TTC549 (cell line): Measurements from ENCODE around the gene C17orf67.
A peak's percentile ranks its signal among the peaks of the same experiment; 100 is the strongest.

Experiments
- FAIRE-seq: peaks from 2 replicates; lab custom pipeline; 2012; peaks lifted over from hg19 to GRCh38; lab: Jason Lieb, UNC

Gene C17orf67

DNA sequence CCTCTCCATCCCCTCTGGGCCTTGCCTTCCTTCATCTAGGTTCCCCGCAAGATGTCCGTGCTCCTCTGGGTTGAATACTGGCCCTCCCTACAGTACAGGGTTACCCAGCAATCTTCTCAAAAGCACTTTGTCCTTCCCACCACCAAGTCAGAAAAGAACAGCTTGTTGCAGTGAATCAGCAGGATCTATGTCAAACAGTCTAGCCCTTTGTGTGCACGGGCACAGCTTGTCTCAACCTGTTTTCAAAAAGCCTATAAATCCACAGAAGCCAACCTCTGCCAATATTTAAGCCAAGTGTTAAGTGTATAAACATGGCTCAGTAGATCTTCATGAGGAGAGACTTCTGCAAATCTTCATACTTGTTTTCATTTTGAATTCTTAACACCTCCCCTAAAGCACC lies 25.2 kb downstream of the C17orf67 start:
- no peak for FAIRE-seq

DNA sequence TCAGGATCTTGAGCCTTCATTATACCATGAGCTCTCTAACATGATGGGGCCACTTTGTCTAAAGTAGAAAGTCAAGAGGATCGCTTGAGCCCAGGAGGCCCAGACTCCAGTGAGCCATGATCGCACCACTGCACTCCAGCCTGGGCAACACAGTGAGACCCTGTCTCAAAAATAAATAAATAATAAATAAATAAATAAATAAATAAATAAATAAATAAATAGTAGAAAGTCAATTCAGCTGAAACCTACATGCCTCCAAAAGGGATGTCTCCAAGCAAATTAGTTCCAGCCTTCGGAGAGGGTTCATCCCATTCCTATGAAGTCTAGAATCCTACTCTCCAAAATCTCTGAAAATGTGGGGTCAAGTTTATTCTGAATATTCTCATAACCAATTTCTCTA lies 26.0 kb downstream of the C17orf67 start:
- FAIRE-seq, result no peak

DNA sequence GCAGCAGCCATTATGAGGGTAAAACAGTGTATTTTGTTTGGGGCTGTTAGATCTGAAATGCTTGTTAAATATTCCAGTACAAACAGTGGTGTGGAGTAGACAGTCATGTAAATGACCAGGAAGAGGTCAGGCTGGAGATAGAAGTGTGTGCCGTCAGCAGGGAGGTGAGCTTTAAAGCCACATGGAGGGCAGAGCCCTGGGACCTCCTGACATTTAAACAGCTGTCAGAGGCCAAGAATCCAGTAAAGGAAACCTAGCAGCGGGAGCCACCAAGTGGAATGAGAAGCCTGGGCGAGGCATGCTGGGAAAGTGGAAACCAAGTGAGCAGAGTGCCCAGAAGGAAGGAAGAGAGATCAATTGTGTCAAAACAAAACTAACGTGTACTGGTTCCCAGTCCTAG lies 26.8 kb downstream of the C17orf67 start:
- FAIRE-seq, result no peak

DNA sequence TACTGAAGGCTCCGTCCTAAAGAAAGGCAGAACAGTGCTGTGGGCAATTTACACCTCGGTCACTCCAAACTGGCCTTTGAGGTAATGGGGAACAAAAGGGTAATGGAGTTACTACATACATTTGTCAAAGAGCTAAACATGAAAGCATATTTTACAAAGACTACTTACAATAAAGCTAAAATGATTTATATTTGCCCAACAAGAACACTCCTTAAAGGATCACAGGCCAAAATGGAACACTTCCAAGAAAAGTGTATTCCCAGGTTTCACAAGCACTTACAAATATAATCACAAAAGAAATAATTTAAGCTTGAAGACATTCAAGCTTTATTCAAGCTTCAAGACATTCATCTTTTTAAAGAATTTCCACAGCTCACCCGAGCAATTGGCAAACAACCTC lies 29.3 kb downstream of the C17orf67 start:
- no peak for FAIRE-seq

DNA sequence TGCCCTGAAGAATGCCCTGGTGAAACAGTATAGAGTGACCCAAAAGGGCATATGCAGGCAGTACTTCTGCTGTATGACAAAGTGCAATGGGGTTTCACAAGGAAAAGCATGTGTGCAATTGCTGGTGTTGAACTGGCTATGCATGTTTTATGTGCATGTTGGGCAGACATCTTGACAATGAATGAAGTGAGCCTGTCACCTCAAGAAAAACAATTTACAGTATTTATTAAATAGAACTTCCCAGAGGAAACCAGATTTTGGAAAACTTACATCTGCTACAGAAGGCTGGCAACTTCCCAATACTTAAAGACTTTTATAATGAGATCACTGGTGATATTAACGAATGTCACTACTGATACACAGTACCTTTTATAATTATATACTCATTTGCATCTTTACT lies 30.6 kb downstream of the C17orf67 start:
- FAIRE-seq, result no peak

DNA sequence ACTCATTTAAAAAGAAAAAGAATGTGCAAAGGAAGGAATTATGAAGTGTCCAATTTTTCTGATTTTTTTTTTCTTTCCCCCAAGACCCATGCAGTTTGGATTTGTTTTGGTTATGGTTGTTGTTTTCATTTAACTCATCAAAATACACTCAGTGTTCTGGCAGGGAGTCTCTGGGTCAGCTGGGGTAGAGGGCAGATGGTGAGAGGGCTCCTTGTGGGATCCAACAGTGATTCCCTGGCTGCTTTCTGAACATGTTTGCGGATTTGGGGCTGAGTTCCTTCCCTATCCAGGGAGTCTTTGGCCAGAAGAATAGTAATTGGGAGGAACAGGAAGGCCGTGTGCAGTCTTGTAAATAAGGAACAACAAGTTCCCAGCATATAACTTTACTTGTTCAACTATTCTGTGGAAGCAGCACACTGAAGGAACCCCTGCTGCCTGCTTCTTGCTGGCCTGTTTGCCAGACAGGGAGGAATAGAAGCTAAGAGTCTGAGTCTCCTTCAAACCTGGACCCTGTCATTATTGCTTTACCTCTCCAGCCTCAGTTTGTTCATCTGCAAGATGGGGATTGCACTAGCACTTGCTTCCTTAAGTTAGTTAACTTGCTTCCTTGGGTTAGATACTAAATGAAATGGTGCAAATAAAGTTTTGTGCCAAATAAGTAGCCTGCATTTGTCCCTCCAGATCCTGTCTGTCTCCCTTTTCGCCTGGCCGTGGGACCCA lies 32.1 kb downstream of the C17orf67 start:
- FAIRE-seq, result no peak

DNA sequence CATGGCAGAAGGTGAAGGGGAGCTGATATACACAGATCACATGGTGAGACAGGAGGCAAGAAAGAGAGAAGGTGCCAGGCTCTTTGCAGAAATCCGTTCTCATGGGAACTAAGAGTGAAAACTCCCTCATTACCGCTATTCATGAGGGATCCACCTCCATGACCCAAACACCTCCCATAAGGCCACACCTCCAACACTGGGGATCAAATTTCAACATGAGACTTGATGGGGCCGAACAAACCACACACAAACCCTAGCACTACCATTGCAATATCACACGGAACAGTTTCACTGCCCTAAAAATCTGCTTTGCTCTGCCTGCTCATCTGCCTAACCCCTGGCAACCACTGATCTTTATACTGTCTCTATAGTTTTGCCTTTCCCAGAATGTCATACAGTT lies 34.8 kb downstream of the C17orf67 start:
- FAIRE-seq, result no peak

DNA sequence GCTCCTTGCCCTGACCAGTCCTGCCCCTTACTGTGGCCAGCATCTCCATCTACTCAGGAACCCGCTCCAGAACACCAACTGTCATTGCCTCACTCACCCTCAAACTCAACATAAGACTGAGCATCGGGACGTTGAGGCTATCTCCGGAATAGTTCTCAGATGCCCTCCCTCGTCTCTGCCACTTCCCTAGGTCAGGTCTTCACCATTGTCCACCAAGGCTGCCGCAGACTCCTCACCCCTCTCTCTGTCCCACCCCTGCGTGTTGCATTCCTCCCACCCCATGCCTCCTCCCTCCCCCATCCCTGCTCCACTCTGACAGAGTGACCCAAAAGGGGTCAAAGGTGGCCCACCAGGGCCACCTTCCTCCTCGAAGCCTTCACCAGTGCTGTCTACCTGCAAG lies 37.2 kb downstream of the C17orf67 start:
- no peak for FAIRE-seq

DNA sequence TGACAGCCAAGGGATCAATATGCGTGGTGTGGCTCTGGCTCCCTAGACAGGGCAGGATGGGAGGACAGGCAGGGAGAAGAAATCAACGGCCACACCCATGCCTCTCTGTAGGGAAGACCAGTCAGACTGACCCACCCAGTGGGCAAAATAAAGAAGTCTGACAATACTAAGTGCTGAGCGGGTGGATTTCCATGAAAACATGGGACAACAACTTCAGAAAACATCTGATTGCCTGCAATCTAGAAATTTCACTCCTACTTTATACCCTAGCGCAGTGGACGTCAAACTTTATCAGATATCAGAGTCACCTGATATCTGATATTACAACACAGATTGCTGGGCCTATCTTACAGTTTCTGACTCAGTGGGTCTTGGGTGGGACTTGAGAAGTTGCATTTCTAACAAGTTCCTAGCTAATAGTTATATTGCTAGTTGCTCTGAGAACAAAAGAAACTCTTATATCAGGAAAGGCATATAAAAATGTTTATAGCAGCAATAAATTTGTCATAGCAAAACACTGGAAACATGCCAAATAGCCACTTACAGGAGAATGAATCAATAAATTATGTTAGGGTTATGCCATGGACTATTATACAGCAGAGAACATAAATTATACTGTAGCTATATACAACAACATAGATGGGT lies 38.4 kb downstream of the C17orf67 start:
- no peak for FAIRE-seq

DNA sequence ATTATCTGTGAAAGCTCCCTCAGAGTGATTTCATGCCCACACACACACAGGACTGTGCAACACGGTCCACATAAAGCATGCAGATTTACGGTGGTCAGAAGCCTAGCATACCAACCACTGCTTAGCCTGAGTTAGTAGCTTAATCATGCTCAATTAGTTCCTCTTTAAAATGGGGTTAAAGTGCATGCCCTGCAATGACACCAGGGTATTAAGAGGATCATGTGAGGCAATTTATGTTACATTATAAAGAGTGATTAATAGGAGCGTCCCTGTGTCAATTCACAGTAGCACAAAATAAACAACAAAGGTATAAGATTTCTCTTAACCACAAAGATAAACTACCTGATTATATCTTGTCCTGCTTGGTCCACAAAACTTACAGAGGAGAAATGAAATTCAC lies 39.8 kb downstream of the C17orf67 start:
- FAIRE-seq, result no peak

DNA sequence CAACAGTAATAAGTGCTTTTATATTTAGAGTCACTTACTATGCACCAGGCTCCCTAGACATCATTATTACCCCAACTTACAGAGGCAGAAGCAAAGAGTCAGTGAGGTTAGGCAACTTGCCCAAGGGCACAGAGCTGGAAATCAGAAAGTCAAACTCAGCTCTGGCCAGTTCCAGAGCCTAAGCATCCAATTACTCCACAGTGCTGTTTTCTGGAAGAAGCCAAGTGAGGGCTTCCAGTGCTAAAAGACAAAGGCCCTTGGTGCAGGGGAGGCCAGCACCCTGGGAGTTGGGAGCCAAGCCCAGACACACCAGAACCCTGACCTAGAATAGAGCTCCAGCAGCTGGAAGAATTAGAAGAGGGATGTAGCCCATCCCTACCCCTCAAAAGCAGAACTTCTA lies 40.2 kb downstream of the C17orf67 start:
- FAIRE-seq, result no peak

DNA sequence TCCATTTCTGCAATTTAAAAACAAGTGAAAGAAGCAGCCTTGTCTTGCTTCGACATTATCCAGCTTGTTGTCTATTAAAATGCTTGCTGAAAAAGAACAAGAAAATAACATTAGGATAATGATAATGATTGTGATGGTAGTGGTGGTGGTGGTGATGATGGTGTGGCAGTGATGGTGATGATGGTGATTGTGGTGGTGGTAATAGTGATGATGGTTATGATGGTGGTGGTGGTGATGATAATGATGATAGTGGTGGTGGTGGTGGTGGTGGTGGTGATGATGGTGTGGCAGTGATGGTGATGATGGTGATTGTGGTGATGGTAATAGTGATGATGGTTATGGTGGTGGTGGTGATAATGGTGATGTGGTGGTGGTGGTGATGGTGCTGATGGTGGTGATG lies 41.5 kb downstream of the C17orf67 start:
- FAIRE-seq, result no peak

DNA sequence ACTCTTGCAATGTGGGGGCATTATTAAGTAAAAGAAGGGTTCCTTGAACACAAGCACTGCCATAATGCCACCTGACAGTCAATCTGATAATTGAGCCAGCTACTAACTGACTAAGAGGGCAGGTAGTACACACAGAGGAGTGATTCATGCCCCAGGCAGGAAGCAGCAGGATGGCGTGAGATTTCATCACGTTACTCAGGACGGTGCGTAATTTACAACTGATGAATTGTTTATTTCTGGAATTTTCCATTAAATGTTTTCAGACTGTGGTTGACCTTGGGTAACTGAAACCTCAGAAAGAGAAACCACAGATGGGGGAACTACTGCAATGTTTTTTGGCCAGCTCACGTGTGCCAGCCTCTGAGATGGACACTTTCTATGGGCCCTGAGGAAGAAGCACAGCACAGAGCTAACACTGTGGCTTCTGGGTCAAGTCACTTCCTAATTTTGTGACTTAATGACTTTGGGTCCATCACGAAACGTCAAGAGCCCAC lies 46.7 kb downstream of the C17orf67 start:
- no peak for FAIRE-seq

DNA sequence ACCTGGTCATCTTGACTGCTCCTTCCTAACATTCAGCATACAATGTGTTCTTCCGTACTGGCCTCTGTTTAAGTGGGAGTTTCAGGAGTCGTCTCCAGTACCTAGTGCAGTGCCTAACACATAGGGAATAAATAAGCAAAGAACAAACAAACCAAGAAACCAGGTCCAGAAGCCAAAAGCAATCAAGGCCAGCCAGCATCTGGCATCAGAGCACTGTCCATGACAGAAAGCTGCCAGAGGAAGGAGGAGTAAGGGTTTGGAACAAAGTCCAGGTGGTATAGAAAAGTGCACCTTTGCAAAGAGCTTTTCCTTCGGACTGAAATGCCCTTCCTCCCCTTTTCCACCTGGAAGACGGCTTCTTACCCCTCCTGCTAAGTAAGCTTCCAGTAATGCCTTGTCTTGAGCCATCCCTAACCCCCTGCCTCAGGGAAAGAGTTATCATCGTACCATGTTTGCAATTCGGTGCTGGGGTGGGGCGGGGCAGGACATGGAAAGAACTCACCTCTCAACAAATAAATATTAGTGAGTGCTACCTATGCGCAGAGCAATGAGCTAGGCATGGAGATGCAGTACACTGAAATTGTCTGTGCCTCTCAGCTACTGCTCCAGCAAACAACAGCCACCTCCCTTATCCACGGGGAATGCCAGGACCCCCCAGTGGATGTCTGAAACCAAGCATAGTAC lies 47.6 kb downstream of the C17orf67 start:
- no peak for FAIRE-seq

DNA sequence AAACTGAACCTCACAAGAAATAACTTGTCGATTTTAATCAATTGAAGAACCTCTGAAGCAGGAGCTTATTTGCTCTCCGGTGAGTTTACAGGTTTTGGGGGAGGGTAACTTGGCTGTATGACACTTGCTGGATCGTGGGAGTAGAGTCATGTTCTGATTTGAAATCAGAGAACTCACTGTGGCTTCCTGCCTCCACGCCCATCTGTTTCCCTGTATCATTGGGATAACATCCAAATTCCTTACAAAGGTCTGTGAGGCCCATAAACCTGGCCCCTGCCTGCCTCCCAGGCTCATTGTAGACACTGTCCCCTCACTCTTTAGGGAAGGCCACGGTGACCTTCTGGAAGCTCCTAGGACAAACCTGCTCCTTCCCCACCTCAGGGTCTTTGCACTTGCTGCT lies 48.3 kb downstream of the C17orf67 start:
- FAIRE-seq, result no peak

DNA sequence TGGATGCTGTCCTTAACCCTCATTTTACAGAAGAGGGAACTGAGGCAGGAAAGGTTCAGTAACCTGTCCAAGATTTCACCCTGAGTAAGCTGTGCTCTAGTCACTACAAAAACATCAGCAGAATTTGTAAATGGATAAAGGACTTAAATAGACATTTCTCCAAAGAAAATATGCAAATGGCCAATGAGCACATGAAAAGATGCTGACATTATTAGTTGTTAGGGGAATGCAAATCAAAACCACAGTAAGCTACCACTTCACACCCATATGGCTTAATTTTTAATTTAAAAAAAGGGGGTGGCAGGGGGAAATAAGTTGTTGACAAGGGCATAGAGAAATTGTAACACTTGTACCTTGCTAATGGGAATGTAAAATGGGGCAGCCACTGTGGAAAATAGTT lies 51.4 kb downstream of the C17orf67 start:
- FAIRE-seq, result no peak

DNA sequence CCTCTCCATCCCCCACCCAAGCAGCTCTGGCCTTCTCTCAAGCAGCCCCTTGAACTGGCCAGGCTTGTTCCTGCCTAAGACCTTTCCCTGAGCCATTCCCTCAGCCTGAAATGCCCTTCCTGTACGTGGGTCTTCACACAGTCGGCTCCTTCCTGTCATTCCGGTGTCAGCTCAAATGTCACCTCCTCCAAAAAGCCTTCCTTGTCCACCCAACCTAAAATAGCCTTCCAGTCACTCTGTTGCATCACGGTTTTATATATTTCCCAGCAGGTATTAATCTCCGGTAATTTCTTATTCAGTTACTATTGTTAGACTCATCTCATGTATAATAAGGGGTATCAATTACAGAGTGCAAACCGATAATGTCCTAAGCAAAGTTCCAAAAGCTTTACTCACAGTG lies 51.8 kb downstream of the C17orf67 start:
- FAIRE-seq, result no peak

DNA sequence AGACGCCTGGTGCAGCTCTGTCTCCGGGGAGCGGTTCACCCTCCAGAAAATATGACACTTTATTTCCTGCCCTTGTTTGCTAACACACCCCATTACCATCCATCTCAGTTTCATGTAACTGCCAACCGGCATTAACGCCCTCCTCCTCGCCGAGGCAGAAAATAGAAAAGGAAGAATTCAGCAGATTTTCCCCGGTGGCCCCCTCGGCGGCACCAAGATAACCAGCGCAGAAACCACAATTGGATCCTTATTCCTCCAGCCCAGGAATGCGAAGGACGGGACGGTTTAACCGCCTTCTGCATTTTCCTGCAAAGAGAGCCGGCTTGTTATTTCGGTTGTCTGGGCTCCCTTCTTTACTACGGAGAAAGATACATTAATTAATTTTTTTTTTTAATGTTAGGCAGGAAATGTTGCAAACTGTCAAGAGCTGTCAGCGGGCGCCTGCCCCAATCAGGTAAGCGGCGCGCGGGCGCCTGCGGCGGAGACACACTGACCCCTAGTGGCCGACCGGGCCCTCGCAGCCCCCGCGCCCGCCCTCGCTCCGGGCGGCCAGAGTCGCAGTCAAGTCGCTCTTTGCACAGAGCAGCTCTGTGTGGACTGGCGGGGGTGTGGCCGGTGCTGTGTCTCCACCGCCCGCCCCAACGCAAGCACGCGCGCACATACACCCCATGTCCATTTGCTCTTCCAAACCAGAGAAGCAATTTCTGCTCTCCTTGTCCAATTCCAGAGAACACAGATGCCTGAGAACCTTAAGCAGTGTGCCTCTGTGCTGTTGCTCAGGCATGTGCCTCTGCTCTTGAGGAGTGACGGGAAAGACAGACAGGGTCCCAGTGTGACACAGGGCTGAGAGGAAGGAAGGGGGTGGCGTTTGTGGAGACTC lies 53.6 kb downstream of the C17orf67 start:
- no peak for FAIRE-seq

DNA sequence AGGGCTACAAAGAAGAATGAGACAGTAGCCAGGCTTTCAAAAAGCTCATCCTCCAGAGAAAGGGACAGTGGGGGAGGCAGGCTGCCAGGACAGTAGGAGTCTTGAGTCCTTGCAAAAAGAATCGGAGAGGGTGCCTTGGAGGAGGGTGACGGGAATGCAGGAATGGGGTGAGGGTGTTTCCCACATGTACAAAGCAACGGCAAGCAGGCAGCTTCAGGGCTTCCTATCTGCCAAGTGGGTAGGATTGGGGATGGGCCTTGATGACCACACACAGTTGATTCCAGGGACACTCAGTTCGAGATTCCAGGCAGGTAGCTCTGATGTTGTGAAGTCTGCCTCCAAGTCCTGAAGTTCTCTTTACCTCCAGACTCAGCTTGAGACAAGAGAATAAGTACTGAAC lies 54.4 kb downstream of the C17orf67 start:
- no peak for FAIRE-seq

DNA sequence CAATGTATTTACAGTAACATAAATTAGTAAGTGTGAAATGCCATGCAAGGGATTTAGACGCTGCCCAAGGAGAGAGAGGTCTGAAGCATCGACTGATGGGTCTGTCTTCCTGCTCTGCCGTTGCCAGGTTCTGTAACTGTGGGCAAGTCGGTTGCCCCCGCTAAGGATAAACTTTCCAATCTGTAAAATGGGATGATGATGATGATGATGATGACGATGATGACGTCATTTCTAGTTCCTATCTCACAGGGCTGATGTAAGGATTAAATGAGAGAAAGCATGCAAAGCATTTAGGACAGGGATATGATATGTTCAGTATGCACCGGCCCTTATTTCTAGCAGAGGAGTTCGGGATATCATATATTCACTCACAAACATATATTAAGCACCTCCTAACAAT lies 54.8 kb downstream of the C17orf67 start:
- no peak for FAIRE-seq

DNA sequence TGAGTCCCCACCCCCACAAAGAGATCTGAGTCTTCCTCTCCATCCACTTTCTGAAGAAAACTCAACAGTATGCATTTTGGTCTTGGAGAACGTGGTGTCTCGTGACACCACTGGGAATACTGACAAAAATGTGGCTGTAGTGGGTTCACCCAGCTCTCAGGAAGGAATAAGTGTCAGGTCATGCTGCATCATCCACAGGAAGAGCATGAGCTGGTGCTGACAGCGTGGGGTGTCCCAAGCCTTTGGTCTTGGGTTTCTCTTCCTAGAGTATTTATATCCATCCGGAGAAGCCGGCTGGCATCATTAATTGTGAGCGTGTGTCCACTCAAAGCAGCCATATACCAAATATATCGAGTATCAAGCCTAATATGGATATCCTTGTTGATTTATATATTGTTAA lies 55.9 kb downstream of the C17orf67 start:
- FAIRE-seq, result no peak

DNA sequence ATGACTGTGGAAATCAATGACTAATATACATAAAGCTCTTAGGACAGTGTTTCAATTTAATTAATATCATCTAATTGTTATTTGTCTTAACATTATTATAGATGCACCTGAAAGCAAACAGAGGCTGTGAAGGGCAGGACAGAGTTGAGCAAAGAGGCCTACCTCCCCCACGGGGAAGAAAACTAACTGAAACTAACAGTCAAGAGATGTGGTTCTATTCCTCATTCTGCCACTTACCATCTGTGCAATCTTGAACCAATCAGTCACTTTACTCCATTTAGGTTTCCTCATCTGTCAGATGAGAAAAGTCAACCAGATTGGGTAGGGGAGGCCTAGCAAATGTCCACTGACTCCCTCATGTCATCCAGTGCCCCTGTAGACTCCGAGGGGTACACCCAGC lies 59.1 kb downstream of the C17orf67 start:
- FAIRE-seq, result no peak

DNA sequence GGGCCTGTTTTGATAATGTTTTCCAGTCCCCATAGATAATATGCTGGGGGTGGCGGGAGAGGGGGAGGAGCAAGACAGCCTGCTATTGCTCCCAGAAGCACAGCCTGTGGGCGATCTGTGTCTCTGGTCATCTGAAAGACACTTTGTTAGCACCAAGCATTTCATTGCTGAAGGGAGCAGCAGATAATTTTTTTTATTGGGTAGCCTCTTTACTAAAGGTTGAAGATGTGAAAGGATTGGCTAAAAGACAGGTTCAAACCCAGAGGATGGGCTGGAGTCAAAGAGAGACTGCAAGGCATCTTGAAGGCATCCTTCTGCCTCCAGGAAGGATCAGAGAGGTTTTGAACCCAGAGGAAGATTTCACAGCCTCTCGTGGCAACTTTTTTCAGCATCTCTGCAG lies 60.6 kb downstream of the C17orf67 start:
- FAIRE-seq, result peak; percentile 57
